Dermis microvascular lymphatic vessel endothelial cell (primary cell): ENCODE measurements around the gene NUAK1. TPM values are rescaled to one million over a fixed set of nuclear protein-coding genes. Genes with fewer than 3 reads are reported as not detected.
A peak's percentile ranks its signal among the peaks of the same experiment; 100 is the strongest.
"Not testable (repeated sequence)": the region's sequence is repeated elsewhere in the genome, so short reads cannot be mapped to it uniquely, and the experiment has no call there.

Experiments
- DNase-seq, 2 donors: peaks; one replicate each; pipeline versions ENCODE4 v3.0.0 to v3.0.0-alpha.2; 2010; ENCODE audit warnings: low read depth in 2 of 2
- total RNA-seq: library from RNA; depleted of rRNA; stranded (reverse); fragments of >200 nt; gene quantifications from 2 replicates; pipeline ENCODE4 v1.2.1, GENCODE V29; 2014

The NUAK1 gene
- total RNA-seq, 1 donor from 2014 or later, result 22.2 TPM

DNA sequence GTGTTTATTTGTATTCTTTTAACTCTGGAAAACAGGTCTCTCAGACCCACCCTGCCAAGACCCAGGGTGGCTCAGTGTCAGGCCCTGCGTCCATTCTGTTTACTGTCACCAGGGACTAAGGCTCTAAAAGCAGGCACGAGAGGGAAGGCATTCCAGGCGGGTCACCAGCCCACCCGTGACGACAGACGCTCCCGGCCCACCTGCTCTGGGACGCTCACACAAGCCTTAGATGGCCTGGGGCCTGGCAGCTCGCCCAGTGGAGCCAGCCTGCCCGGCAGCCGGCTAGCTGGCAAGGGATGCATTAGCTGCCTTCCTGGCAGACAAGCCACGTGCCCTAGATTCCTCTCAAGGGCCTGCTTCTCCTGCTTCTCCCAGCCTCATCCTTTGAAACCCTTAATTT, 9.2 kb upstream of the NUAK1 start:
- DNase-seq, result no peak

DNA sequence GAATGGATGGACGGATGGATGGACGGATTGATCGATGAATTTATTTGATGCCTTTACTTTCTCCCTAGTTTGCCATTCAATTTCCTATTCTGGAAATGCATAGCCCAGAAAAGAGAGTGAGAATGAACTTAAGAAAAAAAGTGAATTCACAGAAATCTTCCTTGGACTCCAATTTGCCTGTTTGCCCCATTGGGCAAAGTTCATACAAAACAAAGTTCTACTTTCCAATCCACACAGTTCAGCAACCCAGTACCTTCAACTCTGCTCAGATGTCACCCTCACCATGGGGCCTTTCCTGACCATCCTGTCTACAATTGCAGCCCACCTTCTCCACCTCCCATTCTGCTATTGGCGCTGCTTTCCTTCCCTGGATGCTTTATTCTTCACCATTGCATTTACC, 8.2 kb upstream of the NUAK1 start:
- DNase-seq, result no peak

DNA sequence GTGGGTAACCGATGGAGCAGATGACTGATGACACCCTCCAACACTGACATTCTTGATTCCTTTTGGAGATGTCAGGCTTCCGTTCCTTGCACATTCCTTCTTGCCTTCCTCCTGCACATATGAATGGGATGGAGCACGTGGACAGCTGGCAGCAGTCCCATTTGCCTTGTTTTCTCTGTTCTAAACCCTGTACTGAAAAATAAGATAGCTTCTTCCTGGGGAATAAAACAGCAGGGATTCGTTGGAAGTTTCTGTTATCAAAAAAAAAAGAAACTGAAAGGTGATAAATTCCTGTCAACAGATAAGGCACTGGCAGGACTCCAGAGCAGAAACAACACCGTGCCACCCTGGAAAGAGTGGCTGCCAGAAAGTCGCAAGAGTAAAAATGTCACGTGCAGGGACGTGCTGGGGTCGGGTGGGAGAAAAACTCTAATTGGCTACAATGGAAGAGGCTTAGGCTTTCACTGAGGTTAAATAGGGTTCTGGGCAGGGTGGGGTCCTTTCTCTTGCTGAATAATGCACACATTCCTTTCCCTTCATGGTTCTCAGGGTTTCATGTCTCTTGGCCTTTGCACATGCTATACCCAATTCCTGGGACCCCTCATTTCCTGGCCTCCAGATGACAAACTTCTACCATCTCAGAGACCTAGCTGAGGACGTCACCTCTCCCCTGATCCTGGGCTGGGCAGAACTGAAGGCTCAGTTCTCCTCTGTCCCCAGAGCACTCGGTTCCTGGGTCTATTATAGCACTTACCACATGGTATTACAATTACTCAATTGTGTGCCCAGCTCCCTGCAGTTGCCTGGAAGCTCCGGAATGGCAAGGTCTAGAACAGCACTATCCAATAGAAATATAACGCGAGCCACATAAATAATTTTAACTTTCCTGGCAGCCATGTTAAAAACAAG, 7.0 kb upstream of the NUAK1 start:
- peak in 1 of 2 donors; percentile 76 for DNase-seq

DNA sequence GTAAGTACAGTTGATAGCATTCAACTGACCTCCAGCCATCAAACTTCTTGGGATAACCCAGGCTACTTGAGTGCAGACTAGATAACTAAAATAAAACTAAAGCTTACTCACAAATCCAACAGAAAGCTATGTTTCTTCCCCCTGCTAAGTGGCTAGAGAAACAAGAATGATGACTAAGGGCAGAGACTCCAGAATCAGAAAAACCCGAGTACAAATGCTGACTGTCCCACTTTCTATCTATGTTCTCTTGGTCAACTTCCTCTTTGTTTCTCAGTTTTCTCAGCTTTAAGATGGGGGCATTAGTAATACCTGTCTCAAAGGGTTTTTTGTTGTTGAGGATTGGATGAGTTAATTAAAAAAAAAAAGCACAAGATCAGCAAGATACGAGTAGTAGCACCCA, 6.1 kb upstream of the NUAK1 start:
- DNase-seq, result no peak

DNA sequence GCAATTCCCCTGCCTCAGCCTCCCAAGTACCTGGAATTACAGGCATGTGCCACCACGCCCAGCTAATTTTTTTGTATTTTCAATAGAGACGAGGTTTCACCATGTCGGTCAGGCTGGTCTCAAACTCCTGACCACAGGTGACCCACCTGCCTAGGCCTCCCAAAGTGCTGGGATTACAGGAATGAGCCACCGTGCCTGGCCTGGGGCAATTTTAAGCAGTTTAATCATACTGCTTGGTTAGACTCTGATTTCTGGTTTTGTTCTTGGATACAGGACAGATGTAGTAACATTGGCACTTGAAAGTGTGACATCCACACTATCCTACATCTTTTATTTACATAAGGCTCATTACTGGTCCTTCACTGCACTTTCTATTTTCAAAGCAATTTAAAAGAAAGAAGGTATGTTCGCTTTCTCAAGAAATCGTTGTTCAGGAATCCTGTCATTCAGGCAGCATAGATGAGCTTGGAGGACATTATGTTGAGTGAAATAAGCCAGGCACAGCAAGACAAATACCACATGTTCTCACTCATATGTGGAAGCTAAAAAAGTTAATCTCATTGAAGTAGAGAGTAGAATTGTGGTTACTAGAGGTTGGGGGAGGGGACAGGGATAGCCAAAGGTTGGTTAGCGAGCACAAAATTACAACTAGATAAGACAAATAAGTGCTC, 4.0 kb upstream of the NUAK1 start:
- no peak for DNase-seq

DNA sequence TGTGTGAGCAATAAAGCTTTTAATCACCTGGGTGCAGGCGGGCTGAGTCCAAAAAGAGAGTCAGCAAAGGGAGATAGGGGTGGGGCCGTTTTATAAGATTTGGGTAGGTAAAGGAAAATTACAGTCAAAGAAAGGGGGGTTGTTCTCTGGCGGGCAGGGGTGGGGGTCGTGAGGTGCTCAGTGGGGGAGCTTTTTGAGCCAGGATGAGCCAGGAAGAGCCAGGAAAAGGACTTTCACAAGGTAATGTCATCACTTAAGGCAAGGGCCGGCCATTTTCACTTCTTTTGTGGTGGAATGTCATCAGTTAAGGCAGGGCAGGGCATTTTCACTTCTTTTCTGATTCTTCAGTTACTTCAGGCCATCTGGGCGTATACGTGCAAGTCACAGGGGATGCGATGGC, 3.2 kb upstream of the NUAK1 start:
- DNase-seq, result not testable (repeated sequence)

DNA sequence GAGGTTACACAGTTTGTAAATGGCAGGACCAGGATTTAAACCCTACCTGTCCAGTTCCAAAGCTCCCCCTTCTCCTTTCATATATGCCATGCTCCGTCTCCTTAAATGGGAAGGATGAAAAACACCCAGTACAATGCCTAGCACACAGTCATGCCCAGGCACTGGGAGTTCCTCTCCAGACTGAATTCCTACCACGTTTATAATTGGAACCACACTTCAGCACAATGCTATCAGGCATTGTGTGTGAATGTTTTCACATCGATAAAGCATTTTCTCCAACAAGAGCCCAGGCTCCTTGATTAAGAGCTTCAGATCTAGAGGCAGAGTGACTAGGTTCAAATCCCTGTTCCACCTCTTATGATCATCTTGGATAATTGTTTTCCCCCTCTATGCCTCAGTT, 2.7 kb upstream of the NUAK1 start:
- DNase-seq, result no peak

DNA sequence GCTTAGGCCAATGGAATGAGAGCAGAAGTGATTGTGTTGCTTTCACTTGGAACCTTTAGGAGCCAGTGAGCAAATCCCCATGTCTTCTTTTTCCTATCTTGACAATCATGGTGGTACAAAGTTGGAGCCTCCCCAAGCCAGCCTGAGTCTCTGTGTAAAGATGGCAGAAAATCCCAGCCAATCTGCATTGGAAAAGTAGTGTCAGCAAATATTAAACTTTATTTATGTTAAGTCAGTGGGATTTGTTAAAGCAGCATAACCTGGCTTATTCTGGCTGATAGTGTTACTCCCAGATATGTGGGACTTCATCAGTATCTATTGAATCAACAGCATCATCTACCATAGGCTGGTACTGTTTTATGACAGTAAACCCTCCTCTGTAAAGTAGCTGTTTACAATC, 2.2 kb upstream of the NUAK1 start:
- no peak for DNase-seq

DNA sequence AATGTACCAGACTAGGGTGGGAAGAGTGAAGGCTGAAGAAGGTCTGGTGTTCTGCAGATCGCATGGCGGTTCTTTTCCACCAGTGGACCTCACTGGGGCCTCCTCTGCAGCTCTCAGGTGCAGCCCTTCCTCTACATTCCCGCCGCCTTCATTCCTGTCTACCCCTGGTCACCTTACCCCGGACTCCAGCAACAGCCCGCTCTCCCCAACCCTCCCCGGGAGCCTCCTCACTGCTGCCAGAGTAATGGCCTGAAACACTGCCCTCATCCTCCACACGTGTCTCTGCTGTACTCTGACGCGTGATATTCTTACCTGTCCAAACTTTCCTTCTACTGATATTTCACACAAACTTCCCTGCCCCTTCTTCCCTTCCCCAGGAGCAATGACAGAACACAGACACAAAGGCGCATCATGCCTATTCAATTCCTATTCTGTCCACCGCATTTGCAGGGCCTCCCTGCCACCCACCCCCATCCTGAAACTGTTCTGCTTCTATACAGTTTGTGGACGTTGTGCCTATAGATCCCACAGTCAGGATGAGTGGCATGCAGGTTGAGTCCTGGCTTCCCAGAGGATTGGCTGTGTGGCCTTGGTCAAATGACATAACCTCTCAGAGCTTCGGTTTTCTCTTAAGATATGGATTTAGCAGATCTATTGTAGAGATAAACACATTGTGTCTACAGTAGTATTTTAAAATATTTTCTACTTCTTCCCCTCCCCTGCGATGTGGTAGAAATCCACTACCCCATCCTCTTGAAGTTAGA, 1.7 kb upstream of the NUAK1 start:
- DNase-seq, result no peak

DNA sequence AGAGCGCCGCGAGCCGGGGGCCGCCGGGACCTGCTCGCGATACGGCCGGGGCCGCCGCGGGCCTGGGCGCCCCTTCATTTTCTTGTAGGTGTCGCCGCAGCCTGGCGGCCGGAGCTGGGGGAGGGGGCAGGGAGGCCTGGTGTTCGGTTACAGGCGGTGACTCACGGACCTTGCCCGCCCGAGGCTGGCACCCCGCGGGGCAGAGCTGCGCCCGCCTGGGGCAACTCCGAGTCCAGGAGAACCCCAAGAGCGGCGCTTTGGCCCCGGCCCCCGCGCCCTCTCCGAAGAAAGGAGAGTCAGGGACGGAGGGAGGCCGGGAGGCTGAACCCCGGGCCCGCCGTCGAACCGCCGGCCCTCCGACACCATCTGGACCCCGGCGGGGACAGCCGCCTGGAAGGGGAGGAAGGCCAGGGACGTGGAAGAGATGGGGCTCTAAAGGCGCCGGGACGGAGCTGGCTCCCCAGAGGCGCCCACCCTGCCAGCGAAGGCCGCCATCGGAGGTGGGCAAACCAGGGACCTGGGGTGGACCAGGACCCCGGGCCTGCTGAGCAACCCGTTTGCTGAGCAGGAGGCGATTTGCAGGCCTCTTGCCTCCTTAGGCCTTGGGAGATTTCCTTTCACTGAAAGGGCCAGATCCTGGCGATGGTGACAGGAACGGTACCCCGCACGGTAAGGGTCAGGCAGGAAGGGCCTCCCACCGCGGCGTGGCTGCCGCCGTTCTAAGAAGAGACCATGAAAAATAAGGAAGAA, 843 bp upstream of the NUAK1 start:
- peak; percentile 49 to 88 for DNase-seq

DNA sequence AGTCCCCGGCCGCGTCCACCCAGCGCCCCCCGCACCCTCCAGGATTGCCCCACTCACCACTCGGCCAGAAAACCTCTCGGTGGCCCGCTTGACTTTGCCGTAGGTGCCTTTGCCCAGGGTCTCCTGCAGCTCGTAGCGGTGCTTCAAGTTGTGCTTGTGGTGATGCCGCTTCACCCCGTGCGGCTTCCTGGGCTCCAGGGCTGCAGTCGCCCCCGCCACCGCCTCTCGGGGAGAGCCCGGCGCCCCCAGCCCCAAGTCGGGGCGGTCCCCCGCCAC, 459 bp downstream of the NUAK1 start:
- DNase-seq, result no peak

DNA sequence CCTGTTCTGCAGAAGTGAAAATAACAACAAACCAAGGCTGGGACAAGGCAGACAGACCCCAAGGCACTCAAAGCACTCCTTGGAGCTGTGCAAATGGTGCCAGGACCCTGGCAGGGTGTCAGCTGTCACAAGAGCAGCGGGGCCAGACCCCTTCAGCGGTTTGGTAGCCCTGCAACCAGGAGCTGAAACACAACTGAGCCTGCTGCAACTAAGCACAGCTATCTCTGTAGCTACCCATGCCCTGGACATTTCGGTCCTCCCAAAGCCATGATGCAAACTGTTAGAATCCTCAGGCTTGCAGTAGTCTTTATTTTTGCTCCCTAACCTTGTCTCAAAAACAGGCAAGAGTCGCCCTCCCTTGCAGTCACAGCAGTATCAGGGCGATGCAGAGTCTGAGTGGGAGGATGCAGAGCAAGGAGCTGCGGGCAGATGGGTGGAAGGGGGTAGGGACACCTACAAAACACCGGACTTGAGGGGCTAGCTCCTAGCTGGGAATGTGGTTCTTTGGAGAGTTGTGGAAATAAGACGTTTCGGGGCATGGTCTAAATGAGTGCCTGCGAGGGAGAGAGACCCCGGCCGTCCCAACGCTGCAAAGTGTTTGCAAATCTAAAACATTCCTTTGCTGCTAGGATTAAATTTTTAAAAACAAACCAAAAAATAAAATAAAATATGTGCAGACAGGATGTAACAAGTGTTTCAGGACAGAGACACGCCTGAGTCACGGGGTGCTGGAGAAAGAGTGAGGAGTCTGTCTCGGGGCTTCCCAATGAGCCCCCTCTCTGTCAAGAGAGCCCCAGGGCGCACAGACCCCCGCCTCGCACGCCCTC, 1.0 kb downstream of the NUAK1 start:
- no peak for DNase-seq

DNA sequence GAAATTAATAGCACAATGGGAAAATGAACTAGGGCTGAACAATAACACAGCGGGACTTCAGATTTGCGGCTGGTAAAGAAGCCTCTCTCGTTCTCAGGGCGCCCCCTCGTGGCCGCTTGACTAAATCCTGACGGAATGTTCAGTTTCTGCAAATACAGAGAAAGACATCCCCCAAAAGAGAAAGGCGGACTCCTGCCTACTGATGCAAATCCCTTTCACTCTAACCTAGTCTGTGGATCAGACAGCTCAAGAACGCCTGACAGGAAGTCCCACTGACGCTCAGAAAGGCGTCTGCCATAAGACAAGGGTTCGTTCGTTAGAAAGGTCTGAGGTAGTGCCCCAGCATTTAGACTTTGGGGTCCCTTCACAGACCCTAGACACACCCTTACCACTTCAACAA, 2.5 kb downstream of the NUAK1 start:
- peak; percentile 74 to 86 for DNase-seq

DNA sequence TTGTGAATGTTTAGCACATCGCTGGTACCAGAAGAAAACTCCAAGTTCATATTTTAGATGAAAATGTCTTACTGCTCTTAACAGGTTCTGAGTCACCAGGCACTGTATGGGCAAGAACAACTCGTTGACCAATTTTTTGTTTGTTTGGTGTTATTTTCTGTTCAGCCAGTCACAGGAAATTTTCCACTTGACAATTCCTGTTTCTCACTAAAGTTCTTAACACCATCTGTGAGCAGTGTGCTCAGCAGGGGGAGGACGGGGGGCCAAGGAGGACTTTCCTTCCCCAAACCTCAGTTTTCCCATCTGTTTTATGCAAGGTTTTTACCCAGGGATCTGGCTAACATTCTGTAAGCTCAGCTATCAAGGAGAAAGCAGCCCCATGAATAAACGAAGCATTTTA, 3.0 kb downstream of the NUAK1 start:
- peak; percentile 56 to 83 for DNase-seq

DNA sequence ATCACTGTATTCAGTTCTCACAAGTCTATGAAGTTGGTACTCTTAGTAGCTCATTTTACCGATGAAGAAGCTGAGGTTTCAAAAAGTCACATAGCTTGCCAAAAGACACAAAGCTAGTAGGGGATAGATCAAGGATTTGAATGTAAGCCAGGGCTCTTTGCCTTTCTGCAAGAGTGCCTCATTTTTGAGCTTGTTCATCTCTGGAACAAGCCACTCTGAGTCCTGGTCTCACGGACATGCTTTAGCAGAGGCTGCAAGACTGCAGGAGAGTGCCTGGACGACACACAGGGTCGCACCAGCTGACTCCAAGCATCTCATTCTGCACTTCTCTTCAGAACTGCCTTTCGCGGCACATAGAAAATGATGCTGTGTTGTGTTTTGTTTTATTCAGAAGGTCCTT, 3.7 kb downstream of the NUAK1 start:
- DNase-seq, result no peak

DNA sequence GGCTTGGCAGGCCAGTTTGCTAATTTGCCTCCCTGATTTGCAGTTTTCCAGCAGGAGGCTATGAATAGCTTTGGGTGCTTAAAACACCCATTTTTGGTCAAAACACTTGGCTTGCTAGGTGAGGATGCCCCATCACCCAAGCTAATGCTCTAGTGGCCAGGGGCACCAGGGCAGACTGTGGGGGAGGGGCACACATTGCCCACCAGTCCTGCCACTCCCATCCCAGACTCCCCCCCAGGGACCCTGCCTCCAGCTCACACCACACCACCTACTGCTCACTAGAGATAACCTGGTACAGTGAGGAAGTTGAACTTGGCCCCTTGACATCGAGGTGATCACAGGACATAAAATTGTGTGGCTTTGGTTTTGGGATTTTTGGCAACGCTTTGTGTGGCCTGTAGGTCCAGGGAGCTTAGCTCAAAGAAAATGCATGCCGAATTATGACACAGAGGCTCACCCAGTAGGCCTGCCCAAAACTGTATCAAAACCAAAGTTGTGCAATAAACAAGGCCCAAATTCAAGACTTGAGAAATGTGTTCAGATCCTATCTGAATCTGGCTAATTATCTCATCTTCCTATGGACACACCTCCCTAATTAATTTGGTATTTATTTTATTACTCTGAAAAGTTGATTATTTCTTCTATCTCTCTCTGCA, 4.3 kb downstream of the NUAK1 start:
- DNase-seq, result no peak

DNA sequence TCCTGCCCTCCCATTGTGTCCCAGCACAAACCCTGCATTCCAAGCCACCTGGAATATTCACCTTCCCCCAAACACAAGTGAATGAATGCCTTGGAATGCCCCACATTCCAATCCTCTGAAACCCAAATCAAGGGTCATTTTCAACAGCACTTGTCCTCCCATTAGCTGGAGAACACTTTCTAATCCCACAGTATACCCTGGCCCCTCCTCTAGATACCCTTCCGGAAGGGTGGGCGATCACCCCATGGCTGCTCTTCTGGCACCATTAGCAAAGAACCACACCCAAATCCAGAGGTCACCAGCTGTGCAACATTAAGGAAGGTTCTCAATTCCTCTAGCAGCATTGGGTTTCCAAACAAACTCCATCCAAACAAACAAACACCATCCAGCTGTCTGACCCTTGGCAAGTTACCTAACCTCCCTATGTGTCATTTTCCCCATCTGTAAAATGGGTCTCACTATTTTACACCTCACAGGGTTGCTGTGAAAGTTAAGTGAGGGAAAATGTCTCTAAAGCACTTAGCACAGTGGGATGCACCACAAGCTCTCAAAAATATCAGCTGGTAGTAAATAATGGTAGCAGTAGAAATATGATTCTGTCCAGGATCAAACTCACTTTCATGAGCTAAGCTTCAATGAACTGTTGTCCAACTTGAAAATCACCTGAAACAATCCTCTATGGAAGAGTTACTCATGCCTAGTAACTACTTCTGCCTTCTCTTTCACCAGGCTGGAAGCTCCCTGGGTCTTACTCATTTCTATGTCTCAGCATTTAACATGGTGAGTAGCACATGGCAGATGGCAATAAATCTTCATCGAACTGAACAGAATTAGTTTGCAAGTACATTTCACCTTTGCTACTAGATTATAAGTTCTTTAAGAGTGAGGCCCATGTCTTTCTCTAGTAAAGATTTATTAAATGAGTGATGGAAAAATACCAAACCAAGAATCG, 5.3 kb downstream of the NUAK1 start:
- no peak for DNase-seq

DNA sequence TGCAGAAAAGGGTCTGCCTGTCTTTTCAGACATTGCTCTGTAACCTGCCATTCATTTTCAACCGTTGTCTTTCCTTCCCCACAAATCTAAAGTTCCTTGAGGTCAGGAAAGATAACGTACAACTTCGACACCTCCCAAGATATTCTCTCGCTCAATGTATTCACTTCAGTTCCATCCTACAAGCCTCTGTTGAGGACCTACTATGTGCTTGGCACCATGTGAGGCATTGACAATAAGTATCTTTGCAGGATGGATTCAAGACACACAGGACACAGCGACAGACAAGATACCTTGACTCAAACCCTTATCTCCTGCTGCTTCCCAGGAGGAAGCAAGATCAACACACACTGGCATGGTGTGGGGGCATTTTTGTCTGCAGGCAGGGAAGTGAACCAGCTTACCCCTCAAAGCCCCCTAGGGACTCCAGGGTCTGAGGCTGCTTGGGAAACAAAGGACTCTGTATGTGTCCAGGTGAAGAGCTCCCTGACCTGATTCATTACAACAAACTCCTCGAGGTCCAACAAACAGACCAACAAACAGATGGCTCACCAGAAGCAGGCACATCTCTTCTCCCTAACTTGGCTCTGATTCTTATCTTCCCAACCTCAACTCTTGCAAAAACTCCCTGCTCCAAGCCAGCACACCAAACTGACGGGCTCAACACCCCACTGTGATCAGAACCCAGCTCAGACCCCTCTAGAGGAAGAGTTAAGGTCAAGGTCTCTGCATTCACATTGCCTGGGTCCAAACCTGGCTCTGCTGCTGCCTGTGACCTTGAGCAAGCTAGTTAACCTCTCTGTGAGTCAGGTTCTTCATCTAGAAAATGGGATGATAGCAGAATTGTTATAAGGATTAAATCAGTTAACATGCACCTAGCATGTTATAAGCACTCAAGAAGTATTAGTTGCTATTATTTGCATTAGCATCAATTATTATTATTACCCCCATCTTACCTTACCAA, 6.3 kb downstream of the NUAK1 start:
- DNase-seq, result no peak
